ENCODE data around the gene RNF141.

- TF ChIP-seq, protein P1, sequence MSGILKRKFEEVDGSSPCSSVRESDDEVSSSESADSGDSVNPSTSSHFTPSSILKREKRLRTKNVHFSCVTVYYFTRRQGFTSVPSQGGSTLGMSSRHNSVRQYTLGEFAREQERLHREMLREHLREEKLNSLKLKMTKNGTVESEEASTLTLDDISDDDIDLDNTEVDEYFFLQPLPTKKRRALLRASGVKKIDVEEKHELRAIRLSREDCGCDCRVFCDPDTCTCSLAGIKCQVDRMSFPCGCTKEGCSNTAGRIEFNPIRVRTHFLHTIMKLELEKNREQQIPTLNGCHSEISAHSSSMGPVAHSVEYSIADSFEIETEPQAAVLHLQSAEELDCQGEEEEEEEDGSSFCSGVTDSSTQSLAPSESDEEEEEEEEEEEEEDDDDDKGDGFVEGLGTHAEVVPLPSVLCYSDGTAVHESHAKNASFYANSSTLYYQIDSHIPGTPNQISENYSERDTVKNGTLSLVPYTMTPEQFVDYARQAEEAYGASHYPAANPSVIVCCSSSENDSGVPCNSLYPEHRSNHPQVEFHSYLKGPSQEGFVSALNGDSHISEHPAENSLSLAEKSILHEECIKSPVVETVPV (CRISPR knock-in tag; IDR thresholded peaks at IDR 0.05), result no peak
- TF ChIP-seq CREB5 (CRISPR knock-in tag; IDR thresholded peaks at IDR 0.05; ENCODE audit: low read depth) (no peak), ZNF565 (CRISPR knock-in tag; conservative IDR thresholded peaks at IDR 0.05; ENCODE audit: low read depth) (no peak), GLIS3 (CRISPR knock-in tag; IDR thresholded peaks at IDR 0.05) (no peak), PATZ1 (CRISPR knock-in tag; IDR thresholded peaks at IDR 0.05; ENCODE audit: borderline replicate concordance) (no peak), TOX (CRISPR knock-in tag; IDR thresholded peaks at IDR 0.05; ENCODE audit: borderline replicate concordance) (no peak), ZNF8 (CRISPR knock-in tag; IDR thresholded peaks at IDR 0.05) (no peak), POU6F1 (CRISPR knock-in tag; IDR thresholded peaks at IDR 0.05; ENCODE audit: borderline replicate concordance, low read depth) (no peak), ISL1 (CRISPR knock-in tag; IDR thresholded peaks at IDR 0.05) (no peak), ZNF70 (CRISPR knock-in tag; IDR thresholded peaks at IDR 0.05) (no peak), PPARA (CRISPR knock-in tag; IDR thresholded peaks at IDR 0.05; ENCODE audit: borderline replicate concordance) (no peak)
- TF ChIP-seq, protein P2, sequence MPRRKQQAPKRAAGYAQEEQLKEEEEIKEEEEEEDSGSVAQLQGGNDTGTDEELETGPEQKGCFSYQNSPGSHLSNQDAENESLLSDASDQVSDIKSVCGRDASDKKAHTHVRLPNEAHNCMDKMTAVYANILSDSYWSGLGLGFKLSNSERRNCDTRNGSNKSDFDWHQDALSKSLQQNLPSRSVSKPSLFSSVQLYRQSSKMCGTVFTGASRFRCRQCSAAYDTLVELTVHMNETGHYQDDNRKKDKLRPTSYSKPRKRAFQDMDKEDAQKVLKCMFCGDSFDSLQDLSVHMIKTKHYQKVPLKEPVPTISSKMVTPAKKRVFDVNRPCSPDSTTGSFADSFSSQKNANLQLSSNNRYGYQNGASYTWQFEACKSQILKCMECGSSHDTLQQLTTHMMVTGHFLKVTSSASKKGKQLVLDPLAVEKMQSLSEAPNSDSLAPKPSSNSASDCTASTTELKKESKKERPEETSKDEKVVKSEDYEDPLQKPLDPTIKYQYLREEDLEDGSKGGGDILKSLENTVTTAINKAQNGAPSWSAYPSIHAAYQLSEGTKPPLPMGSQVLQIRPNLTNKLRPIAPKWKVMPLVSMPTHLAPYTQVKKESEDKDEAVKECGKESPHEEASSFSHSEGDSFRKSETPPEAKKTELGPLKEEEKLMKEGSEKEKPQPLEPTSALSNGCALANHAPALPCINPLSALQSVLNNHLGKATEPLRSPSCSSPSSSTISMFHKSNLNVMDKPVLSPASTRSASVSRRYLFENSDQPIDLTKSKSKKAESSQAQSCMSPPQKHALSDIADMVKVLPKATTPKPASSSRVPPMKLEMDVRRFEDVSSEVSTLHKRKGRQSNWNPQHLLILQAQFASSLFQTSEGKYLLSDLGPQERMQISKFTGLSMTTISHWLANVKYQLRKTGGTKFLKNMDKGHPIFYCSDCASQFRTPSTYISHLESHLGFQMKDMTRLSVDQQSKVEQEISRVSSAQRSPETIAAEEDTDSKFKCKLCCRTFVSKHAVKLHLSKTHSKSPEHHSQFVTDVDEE (CRISPR knock-in tag; IDR thresholded peaks at IDR 0.05), result no peak
Measured at GRCh38 chr11:10564696-10565318, 23.8 kb upstream of the RNF141 start.
